ENCODE measurements around the gene SYNGR2. TPM values are rescaled to one million over a fixed set of nuclear protein-coding genes. Genes with fewer than 3 reads are reported as not detected.

Gene SYNGR2
- total and polyA plus RNA-seq, 2 donors (not counting 3 experiments of a cell fraction or from before 2014, with no cell fraction given) = 65.9 to 281 TPM

DNA sequence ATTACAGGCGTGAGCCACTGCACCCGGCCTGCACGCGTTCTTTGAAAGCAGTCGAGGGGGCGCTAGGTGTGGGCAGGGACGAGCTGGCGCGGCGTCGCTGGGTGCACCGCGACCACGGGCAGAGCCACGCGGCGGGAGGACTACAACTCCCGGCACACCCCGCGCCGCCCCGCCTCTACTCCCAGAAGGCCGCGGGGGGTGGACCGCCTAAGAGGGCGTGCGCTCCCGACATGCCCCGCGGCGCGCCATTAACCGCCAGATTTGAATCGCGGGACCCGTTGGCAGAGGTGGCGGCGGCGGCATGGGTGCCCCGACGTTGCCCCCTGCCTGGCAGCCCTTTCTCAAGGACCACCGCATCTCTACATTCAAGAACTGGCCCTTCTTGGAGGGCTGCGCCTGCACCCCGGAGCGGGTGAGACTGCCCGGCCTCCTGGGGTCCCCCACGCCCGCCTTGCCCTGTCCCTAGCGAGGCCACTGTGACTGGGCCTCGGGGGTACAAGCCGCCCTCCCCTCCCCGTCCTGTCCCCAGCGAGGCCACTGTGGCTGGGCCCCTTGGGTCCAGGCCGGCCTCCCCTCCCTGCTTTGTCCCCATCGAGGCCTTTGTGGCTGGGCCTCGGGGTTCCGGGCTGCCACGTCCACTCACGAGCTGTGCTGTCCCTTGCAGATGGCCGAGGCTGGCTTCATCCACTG is 45.8 kb downstream of the SYNGR2 start, which contains the start of gene BIRC5:
BIRC5 (plus strand) TSS at position 238 of the 690 bp plus-strand sequence; CDS start at position 302, 64 bp downstream.
- CTCF ChIA-PET = interaction anchor here (1.2 to 1.7 kb wide), 2 partner anchors 37 to 86 kb away, joined by 4 to 5 read pairs; no protein-coding TSS in a partner anchor
- no peaks in the 10 kb centered on the region for H4K20me1 ChIP-seq (replicated peaks; ENCODE audit: control insufficient read depth, extremely low read depth, insufficient read depth, low read length)
- DNase-seq (ENCODE audit: low read depth, low spot score) = peak; percentile 63
- intact Hi-C loops (cut with micrococcal nuclease) = loop anchor here (1.0 kb wide), 1 partner anchor 27 kb away; the partner anchor contains the start of genes AFMID and TK1
- H3K4me1 ChIP-seq (ENCODE audit: control insufficient read depth, extremely low read depth, insufficient read depth, low read length) = peaks cover 15% of the 10 kb centered on the region
- no peaks in the 10 kb centered on the region for H3K36me3 ChIP-seq (ENCODE audit: control insufficient read depth in 2 of 2, extremely low read depth in 1 of 2, insufficient read depth in 2 of 2, low read length in 2 of 2)
- H2AFZ ChIP-seq (ENCODE audit: low read depth, low read length) = peak within 1 kb of the TSS; percentile 87
- TSS peak; percentile 72 for BruUV-seq (replicated peaks)
- FAIRE-seq = peak; percentile 75
- H3K4me2 ChIP-seq (ENCODE audit: insufficient read depth, low read length) = peak within 1 kb of the TSS; percentile 96
- H3K9me3 ChIP-seq (replicated peaks; ENCODE audit: control insufficient read depth, insufficient read depth, low read length) = no peaks in the 10 kb centered on the region
- no peaks in the 10 kb centered on the region for H3K27me3 ChIP-seq (ENCODE audit: control insufficient read depth in 2 of 2, insufficient read depth in 2 of 2, low read length in 2 of 2)
- peak within 1 kb of the TSS; percentile 33 for H3K27ac ChIP-seq (ENCODE audit: insufficient read depth, low read depth, low read length)
- peak within 1 kb of the TSS; percentile 54 for H3K9ac ChIP-seq (replicated peaks; ENCODE audit: extremely low read depth, insufficient read depth, low read length)
- H3K79me2 ChIP-seq (ENCODE audit: control insufficient read depth, insufficient read depth, low read length) = peaks cover 33% of the 10 kb centered on the region
- dilution Hi-C loops (cut with MboI; ENCODE audit: extremely low pct_ligation_motif_present, low sequenced_read_pairs) = no loop called here
- peak; percentile 31 for TF ChIP-seq POLR2A (IDR thresholded peaks at IDR 0.05; ENCODE audit: low read depth, low read length)
- TF ChIP-seq POLR2AphosphoS5 (IDR thresholded peaks at IDR 0.05; ENCODE audit: insufficient read depth, low read depth, low read length) = peak; percentile 89
- peak; percentile 79 for TF ChIP-seq MAX (IDR thresholded peaks at IDR 0.05; ENCODE audit: insufficient read depth, insufficient read length)
- no peak for TF ChIP-seq JUN (IDR thresholded peaks at IDR 0.05; ENCODE audit: borderline replicate concordance, insufficient read depth, insufficient read length, low read depth)
- POLR2A ChIA-PET = no interaction called here
- H3K9me1 ChIP-seq (replicated peaks; ENCODE audit: control insufficient read depth, extremely low read depth, insufficient read depth, low read length) = no peaks in the 10 kb centered on the region
- H3K4me3 ChIP-seq (replicated peaks in 1 of 3; ENCODE audit: insufficient read depth in 1 of 3, low read depth in 1 of 3, low read length in 3 of 3) = peak within 1 kb of the TSS; percentile 55 to 93 (median 80)

DNA sequence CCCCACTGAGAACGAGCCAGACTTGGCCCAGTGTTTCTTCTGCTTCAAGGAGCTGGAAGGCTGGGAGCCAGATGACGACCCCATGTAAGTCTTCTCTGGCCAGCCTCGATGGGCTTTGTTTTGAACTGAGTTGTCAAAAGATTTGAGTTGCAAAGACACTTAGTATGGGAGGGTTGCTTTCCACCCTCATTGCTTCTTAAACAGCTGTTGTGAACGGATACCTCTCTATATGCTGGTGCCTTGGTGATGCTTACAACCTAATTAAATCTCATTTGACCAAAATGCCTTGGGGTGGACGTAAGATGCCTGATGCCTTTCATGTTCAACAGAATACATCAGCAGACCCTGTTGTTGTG is 46.3 kb downstream of the SYNGR2 start:
- peak overlapping the region; percentile 87 for H2AFZ ChIP-seq (ENCODE audit: low read depth, low read length)
- ChIA-PET POLR2A (no interaction called here), CTCF (interaction anchor here (1.7 kb wide), 1 partner anchor 36 kb away, joined by 5 read pairs; no protein-coding TSS in a partner anchor)
- no peaks in the 10 kb centered on the region for H3K9me3 ChIP-seq (replicated peaks; ENCODE audit: control insufficient read depth, insufficient read depth, low read length)
- peaks cover 37% of the 10 kb centered on the region for H3K79me2 ChIP-seq (ENCODE audit: control insufficient read depth, insufficient read depth, low read length)
- H3K4me1 ChIP-seq (ENCODE audit: control insufficient read depth, extremely low read depth, insufficient read depth, low read length) = peaks cover 15% of the 10 kb centered on the region
- FAIRE-seq (peak; percentile 70), DNase-seq (ENCODE audit: low read depth, low spot score) (no peak)
- H3K27me3 ChIP-seq (ENCODE audit: control insufficient read depth in 2 of 2, insufficient read depth in 2 of 2, low read length in 2 of 2) = no peaks in the 10 kb centered on the region
- no peaks in the 10 kb centered on the region for H4K20me1 ChIP-seq (replicated peaks; ENCODE audit: control insufficient read depth, extremely low read depth, insufficient read depth, low read length)
- no TSS peak for BruUV-seq (replicated peaks)
- no peak for TF ChIP-seq GATA2 (IDR thresholded peaks at IDR 0.05; ENCODE audit: insufficient read depth, insufficient read length, low read depth, low read length)
- no peak for TF ChIP-seq JUN (IDR thresholded peaks at IDR 0.05; ENCODE audit: borderline replicate concordance, insufficient read depth, insufficient read length, low read depth)
- no peak for TF ChIP-seq MYC (IDR thresholded peaks at IDR 0.05; ENCODE audit: low read depth, low read length)
- TF ChIP-seq MAX (IDR thresholded peaks at IDR 0.05; ENCODE audit: insufficient read depth, insufficient read length) = no peak
- no peak for TF ChIP-seq POLR2AphosphoS5 (IDR thresholded peaks at IDR 0.05; ENCODE audit: insufficient read depth, low read depth, low read length)
- no peak for TF ChIP-seq EZH2 (IDR thresholded peaks at IDR 0.05; ENCODE audit: borderline replicate concordance, low read depth, low read length, severe bottlenecking)
- TF ChIP-seq, protein P1, sequence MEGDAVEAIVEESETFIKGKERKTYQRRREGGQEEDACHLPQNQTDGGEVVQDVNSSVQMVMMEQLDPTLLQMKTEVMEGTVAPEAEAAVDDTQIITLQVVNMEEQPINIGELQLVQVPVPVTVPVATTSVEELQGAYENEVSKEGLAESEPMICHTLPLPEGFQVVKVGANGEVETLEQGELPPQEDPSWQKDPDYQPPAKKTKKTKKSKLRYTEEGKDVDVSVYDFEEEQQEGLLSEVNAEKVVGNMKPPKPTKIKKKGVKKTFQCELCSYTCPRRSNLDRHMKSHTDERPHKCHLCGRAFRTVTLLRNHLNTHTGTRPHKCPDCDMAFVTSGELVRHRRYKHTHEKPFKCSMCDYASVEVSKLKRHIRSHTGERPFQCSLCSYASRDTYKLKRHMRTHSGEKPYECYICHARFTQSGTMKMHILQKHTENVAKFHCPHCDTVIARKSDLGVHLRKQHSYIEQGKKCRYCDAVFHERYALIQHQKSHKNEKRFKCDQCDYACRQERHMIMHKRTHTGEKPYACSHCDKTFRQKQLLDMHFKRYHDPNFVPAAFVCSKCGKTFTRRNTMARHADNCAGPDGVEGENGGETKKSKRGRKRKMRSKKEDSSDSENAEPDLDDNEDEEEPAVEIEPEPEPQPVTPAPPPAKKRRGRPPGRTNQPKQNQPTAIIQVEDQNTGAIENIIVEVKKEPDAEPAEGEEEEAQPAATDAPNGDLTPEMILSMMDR (IDR thresholded peaks at IDR 0.05; ENCODE audit: extremely low read depth in 1 of 2, insufficient read depth in 1 of 2, low read depth in 1 of 2, low read length in 2 of 2) = no peak
- no peak for TF ChIP-seq FOS (IDR thresholded peaks at IDR 0.05; ENCODE audit: borderline replicate concordance, insufficient read depth, low read length)
- no peak for TF ChIP-seq POLR2A (IDR thresholded peaks at IDR 0.05; ENCODE audit: low read depth, low read length)
- peak overlapping the region; percentile 33 for H3K27ac ChIP-seq (ENCODE audit: insufficient read depth, low read depth, low read length)
- H3K9ac ChIP-seq (replicated peaks; ENCODE audit: extremely low read depth, insufficient read depth, low read length) = peak overlapping the region; percentile 54
- peak overlapping the region; percentile 96 for H3K4me2 ChIP-seq (ENCODE audit: insufficient read depth, low read length)
- H3K36me3 ChIP-seq (ENCODE audit: control insufficient read depth in 2 of 2, extremely low read depth in 1 of 2, insufficient read depth in 2 of 2, low read length in 2 of 2) = no peaks in the 10 kb centered on the region
- H3K4me3 ChIP-seq (replicated peaks in 1 of 3; ENCODE audit: insufficient read depth in 1 of 3, low read depth in 1 of 3, low read length in 3 of 3) = peak overlapping the region; percentile 55 to 93 (median 80)
- H3K9me1 ChIP-seq (replicated peaks; ENCODE audit: control insufficient read depth, extremely low read depth, insufficient read depth, low read length) = no peaks in the 10 kb centered on the region
- dilution Hi-C loops (cut with MboI; ENCODE audit: extremely low pct_ligation_motif_present, low sequenced_read_pairs) (no loop called here), intact Hi-C loops (cut with micrococcal nuclease) (loop anchor here (1.0 kb wide), 1 partner anchor 27 kb away; the partner anchor contains the start of genes AFMID and TK1)

Data from endothelial cell of umbilical vein (primary cell).